Activated naive CD4-positive, alpha-beta T cell treated with anti-CD3 and anti-CD28 coated beads, Interleukin-2, amount 50 U/mL, for 72 hours (primary cell): Measurements from ENCODE around the gene NKIRAS1. TPM values are rescaled to one million over a fixed set of nuclear protein-coding genes. Genes with fewer than 3 reads are reported as not detected.
"Not testable (repeated sequence)": the region's sequence is repeated elsewhere in the genome, so short reads cannot be mapped to it uniquely, and the experiment has no call there.

Source experiments
- ATAC-seq, 2 donors: fragments of 150-1000 bp; cut with Tn5 transposase; 2 replicates each; pipeline ENCODE4 v1.10.0; 2021; ENCODE audit warnings: mild to moderate bottlenecking in 2 of 2, moderate library complexity in 2 of 2
- DNase-seq, 2 donors: peaks; one replicate each; pipeline ENCODE4 v3.0.0; 2021 to 2022; ENCODE audit warnings: low spot score in 2 of 2
- H3K27ac Mint-ChIP-seq, 2 donors: one replicate each; pipeline ENCODE4 v1.8.0; 2022; ENCODE audit warnings: mild to moderate bottlenecking in 2 of 2, mixed read lengths in 2 of 2
- H3K36me3 Mint-ChIP-seq, 2 donors: one replicate each; pipeline ENCODE4 v1.8.0; 2022; ENCODE audit warnings: mixed read lengths in 2 of 2
- H3K9me3 Mint-ChIP-seq, 2 donors: one replicate each; pipeline ENCODE4 v1.8.0; 2022; ENCODE audit warnings: mixed read lengths in 2 of 2
- total RNA-seq, 2 donors: library from RNA; stranded (reverse); gene quantifications; one replicate each; pipeline ENCODE4 v1.2.3, GENCODE V29; 2022

NKIRAS1 gene
- total RNA-seq, 2 donors from 2014 or later, result 2.4 to 7.4 TPM

GRCh38 chr3:23918331-23918730, 1.5 kb upstream of the NKIRAS1 start:
- H3K9me3 Mint-ChIP-seq, ATAC-seq, DNase-seq: not testable (repeated sequence)
- H3K27ac Mint-ChIP-seq, result peak overlapping the region; percentile 98 to 99
- H3K36me3 Mint-ChIP-seq, result peaks cover 39 to 47% of the 10 kb centered on the region in 2 donors

GRCh38 chr3:23917679-23918303, 1.0 kb upstream of the NKIRAS1 start:
- ATAC-seq, H3K9me3 Mint-ChIP-seq: not testable (repeated sequence)
- DNase-seq, result peak in 1 of 2 donors; percentile 65
- Mint-ChIP-seq H3K27ac (peak overlapping the region; percentile 98 to 99), H3K36me3 (peaks cover 39 to 47% of the 10 kb centered on the region in 2 donors)

- ATAC-seq (peak; percentile 55 to 56), DNase-seq (no peak)
- Mint-ChIP-seq H3K9me3 (no peaks in the 10 kb centered on the region), H3K27ac (peak overlapping the region; percentile 98 to 99), H3K36me3 (peaks cover 39 to 45% of the 10 kb centered on the region in 2 donors)
Observed at GRCh38 chr3:23916152-23916885, 471 bp downstream of the NKIRAS1 start.

- ATAC-seq, result no peak
- Mint-ChIP-seq H3K27ac (peak overlapping the region in 1 of 2 donors; percentile 99), H3K36me3 (peaks cover 38 to 39% of the 10 kb centered on the region in 2 donors), H3K9me3 (no peaks in the 10 kb centered on the region)
- no peak for DNase-seq
Observed at GRCh38 chr3:23915537-23916108, 1.2 kb downstream of the NKIRAS1 start.

GRCh38 chr3:23913873-23914743, 2.7 kb downstream of the NKIRAS1 start:
- DNase-seq (no peak), ATAC-seq (no peak)
- Mint-ChIP-seq H3K27ac (no peak overlapping the region), H3K36me3 (peaks cover 23 to 37% of the 10 kb centered on the region in 2 donors), H3K9me3 (no peaks in the 10 kb centered on the region)

GRCh38 chr3:23913182-23913581, 3.6 kb downstream of the NKIRAS1 start:
- H3K27ac Mint-ChIP-seq, result no peak overlapping the region

GRCh38 chr3:23912335-23912734, 4.5 kb downstream of the NKIRAS1 start:
- ATAC-seq, H3K9me3 Mint-ChIP-seq, H3K27ac Mint-ChIP-seq, DNase-seq: not testable (repeated sequence)
- peaks cover 5 to 19% of the 10 kb centered on the region in 2 donors for H3K36me3 Mint-ChIP-seq

More at GRCh38 chr3:23913182-23913581, 3.6 kb downstream of the NKIRAS1 start:
- no peaks in the 10 kb centered on the region for H3K9me3 Mint-ChIP-seq
- no peak for DNase-seq
- H3K36me3 Mint-ChIP-seq, result peaks cover 13 to 28% of the 10 kb centered on the region in 2 donors
- ATAC-seq, result no peak

GRCh38 chr3:23911397-23911796, 5.4 kb downstream of the NKIRAS1 start:
- DNase-seq (no peak), ATAC-seq (no peak)
- Mint-ChIP-seq H3K9me3 (no peaks in the 10 kb centered on the region), H3K36me3 (peaks cover 0 to 10% of the 10 kb centered on the region in 2 donors), H3K27ac (no peak overlapping the region)

- Mint-ChIP-seq H3K27ac (no peak overlapping the region), H3K36me3 (peaks cover 5 to 8% of the 10 kb centered on the region in 2 donors), H3K9me3 (no peaks in the 10 kb centered on the region)
- no peak for DNase-seq
- ATAC-seq, result no peak
Observed at GRCh38 chr3:23909341-23909740, 7.4 kb downstream of the NKIRAS1 start.

GRCh38 chr3:23904545-23904944, 12.2 kb downstream of the NKIRAS1 start:
- Mint-ChIP-seq H3K36me3 (peaks cover 15 to 21% of the 10 kb centered on the region in 2 donors), H3K9me3 (no peaks in the 10 kb centered on the region), H3K27ac (no peak overlapping the region)
- DNase-seq (no peak), ATAC-seq (no peak)

GRCh38 chr3:23900744-23901143, 16.0 kb downstream of the NKIRAS1 start:
- DNase-seq, result no peak
- peak overlapping the region in 1 of 2 donors; percentile 17 for H3K27ac Mint-ChIP-seq
- ATAC-seq, result no peak
- peaks cover 22 to 30% of the 10 kb centered on the region in 2 donors for H3K36me3 Mint-ChIP-seq
- H3K9me3 Mint-ChIP-seq, result no peaks in the 10 kb centered on the region

GRCh38 chr3:23895181-23895580, 21.6 kb downstream of the NKIRAS1 start:
- ATAC-seq (no peak), DNase-seq (no peak)
- Mint-ChIP-seq H3K36me3 (peaks cover 11 to 14% of the 10 kb centered on the region in 2 donors), H3K27ac (peak overlapping the region in 1 of 2 donors; percentile 34), H3K9me3 (no peaks in the 10 kb centered on the region)

- DNase-seq, result no peak
- Mint-ChIP-seq H3K36me3 (peaks cover 9 to 14% of the 10 kb centered on the region in 2 donors), H3K9me3 (no peaks in the 10 kb centered on the region), H3K27ac (peak overlapping the region in 1 of 2 donors; percentile 34)
- ATAC-seq, result no peak
Observed at GRCh38 chr3:23894254-23895061, 22.3 kb downstream of the NKIRAS1 start.

- Mint-ChIP-seq H3K9me3 (no peaks in the 10 kb centered on the region), H3K27ac (no peak overlapping the region), H3K36me3 (no peaks in the 10 kb centered on the region)
- no peak for DNase-seq
- no peak for ATAC-seq
Observed at GRCh38 chr3:23889950-23890349, 26.8 kb downstream of the NKIRAS1 start.

GRCh38 chr3:23889386-23889785, 27.4 kb downstream of the NKIRAS1 start:
- Mint-ChIP-seq H3K27ac (no peak overlapping the region), H3K9me3 (no peaks in the 10 kb centered on the region), H3K36me3 (no peaks in the 10 kb centered on the region)
- no peak for ATAC-seq
- no peak for DNase-seq
